Midbrain (tissue), 1 donor: ENCODE data around the gene LDLRAD4.

Source experiments
- DNase-seq: peaks from one replicate; lab custom pipeline; 2025; lab: John Stamatoyannopoulos, UW

The LDLRAD4 gene

GRCh38 chr18:13309031-13309747, 90.6 kb downstream of the LDLRAD4 start:
- DNase-seq, result no peak

DNA sequence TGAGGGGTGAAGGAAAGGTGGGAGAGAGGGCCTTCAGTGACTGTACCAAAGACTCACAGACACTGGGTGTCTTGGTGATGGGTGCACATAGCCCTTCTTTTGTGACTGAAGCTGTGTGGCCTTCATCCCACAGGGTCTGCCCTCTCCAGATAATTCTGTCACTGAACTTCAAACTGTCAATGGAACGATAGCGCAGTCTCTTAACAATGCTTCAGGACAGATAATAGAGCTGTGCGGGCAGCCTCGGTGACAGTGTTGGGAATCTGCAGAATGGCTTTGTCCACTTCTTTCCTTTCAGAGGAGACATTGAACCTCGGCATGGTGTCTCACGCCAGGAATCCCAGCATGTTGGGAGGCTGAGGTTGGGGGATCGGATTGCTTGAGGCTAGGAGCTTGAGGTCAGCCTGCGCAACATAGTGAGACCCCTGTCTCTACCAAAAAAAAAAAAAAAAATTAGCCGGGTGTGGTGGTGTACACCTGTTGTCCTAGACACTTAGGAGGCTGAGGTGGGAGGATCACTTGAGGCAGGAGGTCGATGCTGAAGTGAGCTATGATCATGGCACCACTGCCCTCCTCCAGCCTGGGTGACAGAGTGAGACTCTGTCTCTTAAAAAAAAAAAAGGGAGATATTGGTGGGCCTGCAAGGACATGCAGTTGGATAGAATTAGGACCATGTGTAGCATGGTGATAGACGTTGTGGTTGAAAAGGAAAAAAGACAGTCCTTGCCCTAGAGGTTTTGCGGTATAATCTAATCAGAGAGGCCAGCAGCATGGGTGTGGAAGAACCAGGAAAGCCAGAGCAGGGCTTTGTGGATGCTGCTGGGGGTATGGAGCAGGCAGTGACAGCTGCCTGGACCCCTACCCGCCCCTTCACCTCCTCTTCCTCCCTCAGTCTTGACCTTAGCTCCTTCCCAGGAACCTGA, 91.4 kb downstream of the LDLRAD4 start:
- DNase-seq, result no peak

DNA sequence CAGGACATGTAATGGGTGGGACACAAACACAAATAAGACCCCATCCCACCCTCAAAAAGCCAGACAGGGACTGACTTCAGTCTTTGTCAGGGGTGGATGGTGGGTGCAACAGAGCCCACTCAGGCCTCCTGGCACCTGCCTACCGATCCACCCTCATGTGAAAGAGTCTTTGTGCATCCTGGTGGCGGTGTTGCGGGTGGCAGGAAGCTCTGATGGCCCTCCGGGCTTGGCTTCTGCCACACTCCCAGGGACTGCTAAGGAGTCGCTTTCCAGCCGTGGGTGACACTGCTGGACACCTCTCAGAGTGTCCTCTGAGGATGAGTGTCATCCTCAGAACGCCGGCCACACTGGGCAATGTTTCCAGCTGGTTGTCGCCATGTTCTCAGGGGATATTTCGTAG, 92.6 kb downstream of the LDLRAD4 start:
- no peak for DNase-seq

GRCh38 chr18:13312515-13312914, 94.0 kb downstream of the LDLRAD4 start:
- DNase-seq, result no peak

DNA sequence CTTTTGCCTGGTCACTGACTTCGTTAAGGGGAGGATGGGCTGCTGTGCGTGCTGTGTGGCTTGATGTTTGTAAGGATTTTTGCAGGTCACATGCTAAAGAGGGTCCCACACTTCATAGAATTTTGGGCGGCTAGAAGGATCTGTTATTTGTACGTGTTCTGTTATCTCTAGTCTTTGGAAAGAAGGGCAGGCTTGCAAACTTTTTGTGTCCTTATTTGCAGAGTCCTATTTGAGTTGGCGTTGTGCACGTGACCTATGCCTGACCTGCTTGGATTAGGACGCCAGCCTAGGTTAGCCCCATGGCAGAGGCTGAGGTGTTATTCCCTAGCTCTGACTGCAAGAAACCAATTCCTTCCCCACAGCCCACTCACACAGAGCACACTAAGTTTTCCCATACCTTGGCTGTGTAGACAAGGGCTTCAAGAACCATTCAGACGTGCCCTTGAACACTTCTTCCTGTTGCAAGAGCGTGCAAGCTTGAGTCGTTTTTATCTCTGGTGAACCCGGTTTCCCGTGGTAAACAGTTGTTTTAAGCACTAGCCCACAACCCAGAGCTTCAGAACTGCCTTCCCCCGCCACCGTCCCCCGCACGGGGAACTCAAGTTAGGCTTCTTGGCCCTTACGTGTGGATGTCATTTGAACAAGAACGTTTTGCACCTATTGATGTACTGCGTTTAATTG, 94.6 kb downstream of the LDLRAD4 start:
- DNase-seq, result no peak

GRCh38 chr18:13315000-13315399, 96.4 kb downstream of the LDLRAD4 start:
- no peak for DNase-seq

DNA sequence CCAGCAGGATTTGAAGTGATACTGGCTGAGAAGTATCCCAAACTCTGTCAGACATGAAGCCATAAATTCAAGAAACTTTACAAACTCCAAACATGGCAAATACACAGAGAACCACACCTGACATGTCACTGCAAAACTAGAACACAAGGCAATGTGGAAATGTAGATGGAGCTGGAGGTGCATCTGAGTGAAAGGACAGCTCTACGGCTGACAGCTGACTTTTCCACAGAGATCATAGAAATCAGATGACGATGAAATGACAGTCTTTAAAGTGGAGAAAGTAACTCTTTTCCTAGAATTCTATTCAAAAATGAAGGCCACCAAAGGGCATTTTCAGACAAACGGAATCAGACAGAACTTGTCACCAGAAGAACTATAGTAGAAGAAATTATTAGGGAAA, 97.5 kb downstream of the LDLRAD4 start:
- DNase-seq, result no peak

DNA sequence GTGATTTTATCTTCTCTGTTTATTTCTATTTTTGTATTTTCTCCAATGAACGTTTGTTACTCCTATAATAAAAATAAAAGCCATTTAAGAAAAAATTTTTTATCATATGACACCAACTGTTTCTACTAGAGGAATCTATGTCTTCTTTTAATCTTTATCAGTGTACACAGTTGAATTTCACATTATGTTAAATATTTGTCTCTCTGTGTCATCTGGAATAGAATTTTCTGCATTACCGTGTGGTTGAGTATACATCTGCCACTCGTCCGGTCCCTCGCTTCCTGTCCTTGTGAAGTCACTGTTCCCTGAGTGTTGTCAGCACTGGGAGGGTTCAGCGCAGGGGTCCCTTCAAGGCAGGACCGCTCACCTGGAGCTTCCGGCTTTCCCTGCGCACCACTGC, 99.2 kb downstream of the LDLRAD4 start:
- DNase-seq, result no peak

- no peak for DNase-seq
Measured at GRCh38 chr18:13318731-13319501, 100.4 kb downstream of the LDLRAD4 start.

GRCh38 chr18:13319629-13320028, 101.1 kb downstream of the LDLRAD4 start:
- no peak for DNase-seq

DNA sequence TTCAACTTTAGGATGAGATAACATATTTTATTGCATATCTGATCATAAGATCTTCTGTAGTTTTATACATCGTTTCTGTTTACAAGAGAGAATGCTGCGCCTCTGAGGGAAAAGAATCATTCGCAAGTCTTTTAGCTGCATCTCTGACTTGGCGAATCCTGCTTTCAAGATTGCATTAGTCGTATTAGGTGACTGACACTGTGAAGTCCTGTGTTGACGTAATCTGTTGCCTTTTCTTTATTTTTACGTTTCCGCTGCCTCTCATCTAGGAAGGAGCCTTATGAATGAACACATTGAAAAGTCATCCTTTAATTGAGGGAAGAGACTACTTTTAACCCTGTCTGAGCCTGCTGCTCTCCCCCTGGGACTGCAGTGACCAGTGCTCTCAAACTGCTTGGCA, 101.5 kb downstream of the LDLRAD4 start:
- DNase-seq, result no peak

GRCh38 chr18:13320891-13321425, 102.4 kb downstream of the LDLRAD4 start:
- DNase-seq, result no peak

DNA sequence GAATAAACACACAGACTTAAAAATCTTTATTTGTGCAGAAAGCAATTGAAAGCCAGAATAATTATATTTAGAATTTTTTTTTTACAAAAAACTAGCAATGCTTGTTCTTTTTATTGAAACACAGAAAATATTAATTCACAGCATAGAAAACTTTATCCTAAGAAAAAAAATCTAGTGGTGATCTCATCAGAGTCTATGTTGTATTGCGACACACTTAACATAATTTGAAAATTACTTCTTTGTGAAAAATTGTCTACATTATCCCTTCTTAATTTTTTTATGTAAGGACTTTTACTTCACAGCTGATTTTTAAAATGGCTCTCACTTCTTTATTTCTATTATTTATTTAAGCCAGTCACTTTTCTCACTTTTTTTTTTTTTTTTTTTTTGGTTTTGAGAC, 103.4 kb downstream of the LDLRAD4 start:
- no peak for DNase-seq

DNA sequence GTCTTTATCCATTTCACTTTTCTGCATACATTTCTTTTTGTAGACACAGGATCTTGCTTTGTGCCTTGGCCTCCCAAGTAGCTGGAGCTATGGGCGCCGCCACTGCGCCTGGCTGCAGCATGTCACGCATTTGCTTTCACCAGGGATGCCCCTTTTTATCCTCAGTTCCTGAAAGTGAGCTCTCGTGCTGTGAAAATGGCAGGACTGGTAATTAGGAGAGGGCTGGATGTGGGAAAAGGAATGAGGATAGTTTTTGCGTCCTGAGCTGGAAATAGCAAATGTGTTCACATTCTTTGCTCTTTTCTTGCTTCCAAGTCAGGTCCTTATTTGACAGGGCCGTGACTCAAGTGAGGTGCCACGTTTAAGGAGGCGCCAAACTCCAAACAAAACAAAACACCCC, 104.6 kb downstream of the LDLRAD4 start:
- no peak for DNase-seq

GRCh38 chr18:13324880-13325279, 106.3 kb downstream of the LDLRAD4 start:
- no peak for DNase-seq

DNA sequence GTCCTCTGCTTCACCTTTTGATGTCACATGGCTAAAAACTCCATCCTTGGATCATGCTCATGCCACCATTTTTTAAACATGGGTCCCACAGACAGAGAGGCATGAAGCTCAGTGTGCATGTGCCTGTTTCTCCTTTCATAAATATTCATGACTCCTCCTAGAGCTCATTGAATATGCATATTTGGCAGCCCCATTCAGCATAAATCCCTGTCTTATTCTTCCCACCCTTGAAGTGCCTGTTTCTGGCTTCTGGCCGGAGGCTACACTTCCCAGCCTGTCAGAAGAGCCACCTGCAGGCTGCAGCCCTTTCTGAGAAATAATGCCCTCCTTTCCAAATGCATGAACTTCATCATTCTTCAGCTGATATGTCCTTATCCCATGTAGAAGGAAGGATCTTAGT, 109.7 kb downstream of the LDLRAD4 start:
- no peak for DNase-seq

DNA sequence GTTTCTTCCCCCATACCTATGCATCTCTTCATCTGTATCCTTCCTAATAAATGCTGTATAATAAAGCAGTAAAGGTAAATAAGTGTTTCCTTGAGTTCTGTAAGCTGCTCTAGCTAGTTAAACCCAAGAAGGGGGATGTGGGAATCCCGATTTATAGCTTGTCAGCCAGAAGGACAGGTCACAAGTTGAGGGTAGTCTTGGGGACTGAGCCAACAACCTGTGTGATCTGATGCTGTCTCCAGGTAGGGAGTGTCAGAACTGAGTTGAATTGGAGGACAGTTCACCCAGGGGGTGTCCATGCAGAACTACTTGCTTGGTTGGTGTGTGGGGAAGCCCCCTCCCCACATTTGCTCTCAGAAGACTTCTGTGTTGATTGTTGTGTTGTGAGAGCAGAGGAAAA, 112.4 kb downstream of the LDLRAD4 start:
- no peak for DNase-seq

DNA sequence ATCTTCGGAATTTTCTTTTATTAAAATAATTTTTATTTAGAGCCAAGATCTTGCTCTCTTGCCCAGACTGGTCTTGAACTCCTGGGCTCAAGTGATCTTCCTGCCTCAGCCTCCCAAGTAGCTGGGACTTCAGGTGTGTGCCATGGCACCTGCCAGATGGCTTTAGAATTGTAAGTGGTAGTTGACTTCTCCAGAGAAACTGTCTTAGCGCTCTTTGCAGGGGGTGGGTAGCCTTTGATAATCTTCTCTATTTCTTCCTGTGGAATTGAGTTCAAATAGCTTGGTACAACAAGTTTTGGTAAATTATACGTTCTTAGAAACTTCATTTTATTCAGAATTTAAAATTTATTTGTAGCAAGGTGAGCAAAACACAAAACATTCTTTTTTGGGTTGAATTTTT, 113.3 kb downstream of the LDLRAD4 start:
- DNase-seq, result no peak

GRCh38 chr18:13332874-13333273, 114.3 kb downstream of the LDLRAD4 start:
- DNase-seq, result no peak

GRCh38 chr18:13335903-13336302, 117.3 kb downstream of the LDLRAD4 start:
- no peak for DNase-seq

GRCh38 chr18:13336841-13337240, 118.3 kb downstream of the LDLRAD4 start:
- no peak for DNase-seq

- no peak for DNase-seq
Measured at GRCh38 chr18:13337369-13337768, 118.8 kb downstream of the LDLRAD4 start.
